CD4-positive, alpha-beta T cell treated with Interleukin-15 for 1 hour (primary cell): Measurements from ENCODE around the gene AP1S3.

Experiments used
- DNase-seq: peaks from one replicate; pipeline ENCODE4 v3.0.0-alpha.2; 2020

AP1S3 gene

GRCh38 chr2:223758131-223758840, 79.1 kb downstream of the AP1S3 start:
- DNase-seq = no peak

- no peak for DNase-seq
Measured at GRCh38 chr2:223753940-223754339, 83.4 kb downstream of the AP1S3 start.

GRCh38 chr2:223751012-223751411, 86.4 kb downstream of the AP1S3 start:
- no peak for DNase-seq

- DNase-seq = no peak
Measured at GRCh38 chr2:223747392-223748042, 89.9 kb downstream of the AP1S3 start.

- DNase-seq = no peak
Measured at GRCh38 chr2:223746611-223747010, 90.8 kb downstream of the AP1S3 start.

GRCh38 chr2:223744580-223744979, 92.8 kb downstream of the AP1S3 start:
- no peak for DNase-seq

- no peak for DNase-seq
Measured at GRCh38 chr2:223740679-223741078, 96.7 kb downstream of the AP1S3 start.

GRCh38 chr2:223737207-223737606, 100.2 kb downstream of the AP1S3 start:
- no peak for DNase-seq

- no peak for DNase-seq
Measured at GRCh38 chr2:223736488-223736887, 100.9 kb downstream of the AP1S3 start.

- DNase-seq = no peak
Measured at GRCh38 chr2:223735659-223736244, 101.6 kb downstream of the AP1S3 start.

GRCh38 chr2:223735035-223735640, 102.2 kb downstream of the AP1S3 start:
- no peak for DNase-seq

- DNase-seq = no peak
Measured at GRCh38 chr2:223734346-223734745, 103.0 kb downstream of the AP1S3 start.

- no peak for DNase-seq
Measured at GRCh38 chr2:223732346-223732745, 105.0 kb downstream of the AP1S3 start.

GRCh38 chr2:223731503-223731902, 105.9 kb downstream of the AP1S3 start:
- DNase-seq = no peak

GRCh38 chr2:223729781-223730180, 107.6 kb downstream of the AP1S3 start:
- no peak for DNase-seq

- no peak for DNase-seq
Measured at GRCh38 chr2:223727562-223727961, 109.8 kb downstream of the AP1S3 start.

GRCh38 chr2:223725986-223726970, 111.1 kb downstream of the AP1S3 start:
- no peak for DNase-seq

- DNase-seq = no peak
Measured at GRCh38 chr2:223725494-223725893, 111.9 kb downstream of the AP1S3 start.

GRCh38 chr2:223724861-223725260, 112.5 kb downstream of the AP1S3 start:
- no peak for DNase-seq

GRCh38 chr2:223723954-223724411, 113.4 kb downstream of the AP1S3 start:
- DNase-seq = no peak

- DNase-seq = no peak
Measured at GRCh38 chr2:223722226-223722625, 115.2 kb downstream of the AP1S3 start.

GRCh38 chr2:223721746-223722145, 115.6 kb downstream of the AP1S3 start:
- DNase-seq = no peak

GRCh38 chr2:223720367-223720766, 117.0 kb downstream of the AP1S3 start:
- DNase-seq = no peak
